ENCODE data around the gene FZR1.

FZR1 gene

GRCh38 chr19:3459965-3460582 is 46.0 kb upstream of the FZR1 start:
- in situ Hi-C loops (cut with HindIII; ENCODE audit: low sequenced_read_pairs) = no loop called here

GRCh38 chr19:3462991-3463713 is 43.0 kb upstream of the FZR1 start:
- H3K4me3 ChIP-seq (ENCODE audit: low read depth, low read length) = no peak overlapping the region
- no peak for DNase-seq (ENCODE audit: low read depth, low spot score)
- TF ChIP-seq CTCF (IDR thresholded peaks at IDR 0.05; ENCODE audit: low read depth, low read length) = no peak
- in situ Hi-C loops (cut with HindIII; ENCODE audit: low sequenced_read_pairs) = no loop called here

More at GRCh38 chr19:3459965-3460582, 46.0 kb upstream of the FZR1 start:
- no peak for DNase-seq (ENCODE audit: low read depth, low spot score)
- no peak overlapping the region for H3K4me3 ChIP-seq (ENCODE audit: low read depth, low read length)
- TF ChIP-seq CTCF (IDR thresholded peaks at IDR 0.05; ENCODE audit: low read depth, low read length) = no peak

GRCh38 chr19:3463714-3464586 is 42.2 kb upstream of the FZR1 start:
- no peak overlapping the region for H3K4me3 ChIP-seq (ENCODE audit: low read depth, low read length)
- in situ Hi-C loops (cut with HindIII; ENCODE audit: low sequenced_read_pairs) = no loop called here
- DNase-seq (ENCODE audit: low read depth, low spot score) = no peak
- no peak for TF ChIP-seq CTCF (IDR thresholded peaks at IDR 0.05; ENCODE audit: low read depth, low read length)

- no peak for DNase-seq (ENCODE audit: low read depth, low spot score)
- no peak for TF ChIP-seq CTCF (IDR thresholded peaks at IDR 0.05; ENCODE audit: low read depth, low read length)
- in situ Hi-C loops (cut with HindIII; ENCODE audit: low sequenced_read_pairs) = no loop called here
- no peak overlapping the region for H3K4me3 ChIP-seq (ENCODE audit: low read depth, low read length)
Measured at GRCh38 chr19:3464587-3465235, 41.4 kb upstream of the FZR1 start.

- in situ Hi-C loops (cut with HindIII; ENCODE audit: low sequenced_read_pairs) = no loop called here
- H3K4me3 ChIP-seq (ENCODE audit: low read depth, low read length) = no peak overlapping the region
- no peak for TF ChIP-seq CTCF (IDR thresholded peaks at IDR 0.05; ENCODE audit: low read depth, low read length)
- no peak for DNase-seq (ENCODE audit: low read depth, low spot score)
Measured at GRCh38 chr19:3465552-3465951, 40.6 kb upstream of the FZR1 start.

- H3K4me3 ChIP-seq (ENCODE audit: low read depth, low read length) = no peak overlapping the region
- no peak for TF ChIP-seq CTCF (IDR thresholded peaks at IDR 0.05; ENCODE audit: low read depth, low read length)
- in situ Hi-C loops (cut with HindIII; ENCODE audit: low sequenced_read_pairs) = no loop called here
- DNase-seq (ENCODE audit: low read depth, low spot score) = no peak
Measured at GRCh38 chr19:3466635-3467034, 39.5 kb upstream of the FZR1 start.
